ENCODE data around the gene CT47C1.
A peak's percentile ranks its signal among the peaks of the same experiment; 100 is the strongest.

CT47C1 gene

DNA sequence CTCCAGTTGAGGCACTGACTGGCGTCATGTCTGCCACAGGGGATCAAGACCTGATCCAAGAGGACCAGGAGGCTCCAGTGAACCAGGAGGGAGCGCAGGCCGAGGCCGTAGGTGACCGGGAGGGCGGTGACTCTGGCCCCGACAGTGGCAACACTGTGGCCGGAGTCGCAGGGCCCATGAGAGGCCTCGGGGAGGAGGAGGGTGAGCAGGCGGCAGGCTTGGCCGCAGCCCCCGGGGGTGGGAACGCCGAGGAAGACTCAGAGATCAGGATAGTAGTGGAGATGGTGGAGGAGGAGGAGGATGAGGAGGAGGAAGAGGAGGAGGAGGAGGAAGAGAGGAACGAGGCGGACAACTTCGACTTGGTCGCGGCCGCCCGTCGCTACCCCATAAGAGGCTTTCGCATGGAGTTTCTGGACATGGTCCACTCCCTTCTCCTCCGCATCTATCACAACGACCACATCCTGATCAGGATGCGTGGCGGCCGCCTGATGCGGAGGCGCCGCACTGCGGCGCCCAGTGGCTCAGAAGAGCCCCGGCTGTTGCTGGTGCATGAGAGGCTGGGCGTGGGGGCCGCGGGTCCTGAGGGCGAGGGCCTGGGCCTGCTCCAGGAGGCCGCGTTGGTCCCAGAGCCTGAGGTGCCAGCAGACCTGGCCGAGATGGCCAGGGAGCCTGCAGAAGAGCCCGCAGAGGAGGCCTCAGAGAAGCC, 560 bp downstream of the CT47C1 start:
- no peak for DNase-seq (ENCODE audit: low spot score)

DNA sequence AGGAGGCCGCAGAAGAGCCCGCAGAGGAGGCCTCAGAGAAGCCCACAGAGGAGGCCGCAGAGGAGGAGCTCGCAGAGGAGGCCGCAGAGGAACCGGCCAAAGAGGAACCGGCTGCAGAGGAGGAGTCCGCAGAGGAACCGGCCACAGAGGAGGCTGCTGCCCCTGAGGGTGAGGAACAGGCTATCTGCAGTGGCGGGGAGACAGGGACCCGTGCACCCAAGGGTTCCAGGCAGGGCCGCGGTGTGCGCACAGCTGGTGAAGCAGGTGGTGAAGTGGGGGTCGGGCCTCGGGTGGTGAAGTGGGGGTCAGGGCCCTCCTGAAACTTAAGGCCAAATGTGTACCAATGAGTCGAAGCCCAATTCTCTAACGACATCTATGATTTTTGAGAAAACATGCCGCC, 1.1 kb downstream of the CT47C1 start:
- DNase-seq (ENCODE audit: low spot score) = no peak

DNA sequence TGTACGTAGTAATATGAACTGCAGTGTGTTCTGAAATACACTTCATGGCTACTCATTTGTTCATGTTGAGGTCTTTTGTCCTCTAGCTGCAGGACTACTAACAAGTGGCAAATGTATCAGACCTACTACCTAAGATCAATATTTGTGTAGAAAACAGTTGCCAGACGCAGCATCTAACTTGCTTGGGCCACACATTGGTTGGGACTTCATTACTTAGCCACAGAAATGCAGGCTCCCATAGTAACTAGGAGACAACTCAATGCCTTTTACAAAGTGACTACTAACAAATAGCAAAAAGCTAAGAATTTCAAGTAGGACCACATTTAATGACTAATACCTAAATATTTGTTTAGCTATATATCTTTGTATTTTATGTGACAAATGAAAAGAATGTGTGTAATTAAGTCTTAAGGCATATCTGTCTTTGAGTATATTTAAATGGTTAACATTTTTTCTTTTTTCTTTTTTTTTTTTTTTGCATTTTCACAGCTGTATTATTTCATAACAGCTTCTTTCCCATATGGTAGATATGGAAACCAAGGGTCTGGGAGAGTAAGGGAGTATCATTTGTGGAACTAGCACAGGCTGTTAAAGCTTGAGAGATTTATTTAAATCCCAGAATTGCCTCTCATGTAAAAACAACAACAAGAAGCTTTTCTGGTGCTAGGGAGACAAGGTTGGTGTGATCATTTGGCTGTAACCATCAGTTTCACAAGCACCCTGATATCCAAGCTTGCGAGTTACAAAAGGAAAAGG, 2.7 kb downstream of the CT47C1 start:
- DNase-seq (ENCODE audit: low spot score) = no peak

DNA sequence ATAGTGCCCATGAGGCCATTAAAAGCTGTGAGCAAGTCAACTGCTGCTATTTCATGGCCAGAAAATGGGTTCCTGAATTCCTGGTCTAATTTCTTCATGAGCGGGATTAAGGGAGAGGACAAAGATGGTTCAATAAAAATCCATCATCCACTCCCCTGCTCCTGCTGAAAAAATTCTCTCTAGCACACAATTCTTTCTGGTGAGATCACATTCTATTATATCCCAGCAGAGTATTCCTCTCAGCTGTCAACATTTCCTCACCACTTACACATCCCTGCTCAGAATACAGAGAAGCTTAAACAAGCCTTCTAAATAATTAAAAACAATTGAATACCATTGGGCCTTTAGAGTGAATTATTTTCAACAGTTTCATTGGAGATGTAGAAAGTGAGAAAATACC, 9.5 kb downstream of the CT47C1 start:
- DNase-seq (ENCODE audit: low spot score) = no peak

DNA sequence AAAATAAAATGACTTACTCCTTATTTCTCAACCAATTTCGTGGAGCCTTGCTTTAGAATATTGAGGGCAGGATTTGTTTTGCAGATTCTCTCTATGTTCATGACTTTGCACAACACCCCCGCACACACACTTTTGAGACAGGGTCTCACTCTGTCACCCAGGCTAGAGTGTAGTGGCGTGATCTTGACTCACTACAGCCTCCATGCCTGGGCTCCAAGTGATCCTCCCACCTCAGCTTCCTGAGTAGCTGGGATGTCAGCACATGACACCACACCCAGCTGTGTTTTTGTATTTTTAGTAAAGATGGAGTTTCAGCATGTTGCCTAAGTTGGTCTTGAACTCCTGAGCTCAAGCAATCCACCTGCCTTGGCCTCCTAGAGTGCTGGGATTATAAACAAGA, 12.0 kb downstream of the CT47C1 start:
- no peak for DNase-seq (ENCODE audit: low spot score)

DNA sequence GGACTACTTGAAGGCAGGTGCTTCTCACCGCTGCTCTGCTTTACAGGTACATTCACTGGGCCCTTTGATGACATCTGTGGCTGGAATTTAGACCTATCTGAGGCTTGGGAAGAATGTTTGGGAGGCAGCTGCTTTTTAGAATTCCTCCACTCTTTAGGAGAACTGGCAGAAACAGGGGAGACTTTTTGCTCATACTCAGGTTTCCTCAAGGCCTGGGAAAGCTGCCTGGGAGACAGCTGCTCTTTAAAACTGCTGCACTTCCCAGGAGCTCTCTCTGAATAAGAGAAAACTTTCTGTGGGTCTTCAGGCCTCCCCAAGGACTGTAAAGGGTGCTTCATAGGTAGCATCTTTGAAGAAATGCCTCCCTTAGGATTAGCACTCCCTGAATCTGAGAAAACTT, 14.3 kb downstream of the CT47C1 start:
- DNase-seq (ENCODE audit: low spot score) = no peak

DNA sequence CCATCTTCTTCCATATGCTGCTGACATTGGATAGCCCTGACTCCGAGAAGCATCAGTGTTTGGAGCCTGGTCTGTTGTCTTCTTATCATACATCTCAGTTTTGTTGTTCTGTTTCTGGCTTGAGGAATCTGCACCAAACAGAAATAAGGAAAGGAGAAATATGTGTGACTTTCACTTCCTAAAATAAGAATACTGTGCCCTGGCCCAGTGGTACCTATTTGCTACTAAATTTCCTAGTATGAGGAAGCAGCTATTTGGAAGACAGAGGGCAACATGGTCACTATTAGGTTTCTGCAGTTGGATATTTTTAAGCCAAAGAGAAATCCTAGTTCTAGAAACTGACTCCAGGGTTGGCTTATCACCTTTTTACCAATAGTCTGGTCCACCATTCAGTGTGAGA, 16.8 kb downstream of the CT47C1 start:
- no peak for DNase-seq (ENCODE audit: low spot score)

DNA sequence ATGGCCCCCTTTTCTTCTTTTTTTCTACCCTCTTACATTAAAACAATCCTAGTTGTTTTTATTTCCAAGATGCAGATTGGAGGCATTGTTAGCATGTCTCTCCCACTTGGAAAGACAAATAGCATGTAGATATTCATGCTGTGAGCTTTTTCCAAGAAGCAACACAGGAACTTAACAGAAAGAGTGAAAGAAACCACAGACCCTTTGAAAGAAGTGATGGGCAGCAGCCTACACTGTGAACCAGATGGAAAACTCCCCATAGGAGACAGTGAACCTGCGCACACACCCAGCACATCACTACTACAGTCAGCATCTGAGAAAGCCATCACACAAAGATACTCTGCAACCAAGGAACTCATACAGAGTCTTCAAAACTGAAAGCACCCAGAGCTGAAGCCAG, 17.8 kb downstream of the CT47C1 start:
- DNase-seq (ENCODE audit: low spot score) = no peak

DNA sequence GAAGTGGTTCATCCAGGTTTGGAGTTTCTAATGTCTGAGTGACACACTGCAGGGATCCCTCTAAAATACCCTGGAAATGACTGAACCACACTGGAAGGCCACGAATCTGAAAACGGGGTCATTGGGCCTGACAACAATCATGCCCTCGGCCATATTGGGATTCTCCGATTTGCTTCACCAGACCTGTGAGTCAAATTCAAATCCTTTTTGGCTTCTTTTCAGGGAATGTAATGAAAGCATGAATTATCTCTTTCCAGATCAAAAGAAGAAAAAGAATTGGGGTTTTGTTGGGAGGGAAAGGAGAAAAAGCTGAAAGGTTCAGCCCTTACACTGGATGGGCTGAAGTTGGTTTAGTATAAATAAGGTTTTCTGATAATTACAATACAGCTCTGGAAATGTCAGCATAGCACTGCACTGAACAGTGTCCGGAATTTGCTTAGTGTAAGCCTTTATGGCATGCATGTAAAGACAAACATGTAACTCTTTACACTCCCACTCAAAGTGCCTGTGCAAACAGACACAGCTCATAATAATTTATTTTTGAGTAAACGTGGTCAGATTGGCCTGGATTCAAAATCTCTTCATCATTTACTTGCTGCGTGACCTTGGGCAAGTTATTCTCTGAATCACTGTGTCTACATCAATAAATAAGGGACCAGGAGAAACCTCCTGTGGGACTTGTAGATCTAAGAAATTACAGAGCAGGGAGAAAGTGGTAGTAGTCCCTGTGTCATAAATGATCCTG, 21.4 kb downstream of the CT47C1 start:
- no peak for DNase-seq (ENCODE audit: low spot score)

DNA sequence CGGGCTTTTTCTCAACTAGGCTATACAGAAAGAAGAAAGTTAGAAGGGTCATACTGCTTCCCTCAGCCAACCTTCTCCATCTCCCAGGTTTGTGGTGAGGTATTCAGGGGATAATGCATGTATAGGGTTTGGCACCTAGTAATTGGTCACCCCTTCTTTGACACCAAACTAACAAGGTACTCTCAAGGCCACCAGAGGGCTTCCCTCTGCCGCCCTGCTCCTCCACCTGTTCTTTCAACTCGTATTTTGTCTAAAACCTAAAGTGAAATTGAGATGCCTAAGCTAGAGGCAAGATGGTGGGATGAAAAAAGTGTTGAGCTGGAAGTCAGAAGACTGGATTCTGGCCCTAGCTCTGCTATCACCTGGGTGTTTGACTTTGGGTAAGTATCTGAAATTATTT, 22.0 kb downstream of the CT47C1 start:
- no peak for DNase-seq (ENCODE audit: low spot score)

DNA sequence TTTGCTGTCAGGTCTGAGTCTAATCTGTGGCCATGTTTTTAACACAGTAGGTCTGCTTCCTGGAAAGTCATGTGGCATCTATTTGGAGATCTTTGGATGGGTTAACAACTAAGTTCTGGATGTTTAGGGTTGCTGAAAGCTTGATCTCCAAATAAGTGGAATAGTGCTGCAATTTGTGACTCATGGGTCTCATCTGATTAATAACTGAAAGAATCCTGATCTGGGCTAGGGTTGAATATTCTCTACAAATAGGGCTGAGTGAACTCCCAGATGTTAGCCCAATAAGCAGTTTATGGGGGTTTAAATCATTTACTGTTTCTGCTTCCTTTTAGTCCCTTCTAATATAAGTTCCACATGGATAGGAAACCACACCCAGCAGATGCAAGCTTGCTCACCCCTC, 23.1 kb downstream of the CT47C1 start:
- DNase-seq (ENCODE audit: low spot score) = no peak

DNA sequence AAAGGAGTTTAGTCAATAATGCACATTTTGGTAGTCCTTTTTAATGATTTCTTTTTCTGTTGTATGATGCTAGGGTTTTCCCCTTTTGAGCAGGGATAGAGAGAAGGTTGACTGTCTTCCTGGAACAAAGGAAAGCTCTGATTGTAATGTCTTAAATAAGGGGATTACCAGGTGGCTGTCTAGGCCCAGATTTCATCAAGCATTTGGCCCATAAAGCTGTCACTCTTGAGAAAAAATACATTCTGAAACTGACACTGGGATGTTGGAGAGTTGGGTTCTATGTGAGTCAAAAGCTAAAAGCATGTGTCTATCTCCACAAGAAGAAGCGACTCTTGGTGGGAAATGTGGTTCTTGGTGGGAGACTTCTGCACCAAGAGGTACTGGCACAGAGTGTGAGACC, 28.4 kb downstream of the CT47C1 start:
- DNase-seq (ENCODE audit: low spot score) = no peak

DNA sequence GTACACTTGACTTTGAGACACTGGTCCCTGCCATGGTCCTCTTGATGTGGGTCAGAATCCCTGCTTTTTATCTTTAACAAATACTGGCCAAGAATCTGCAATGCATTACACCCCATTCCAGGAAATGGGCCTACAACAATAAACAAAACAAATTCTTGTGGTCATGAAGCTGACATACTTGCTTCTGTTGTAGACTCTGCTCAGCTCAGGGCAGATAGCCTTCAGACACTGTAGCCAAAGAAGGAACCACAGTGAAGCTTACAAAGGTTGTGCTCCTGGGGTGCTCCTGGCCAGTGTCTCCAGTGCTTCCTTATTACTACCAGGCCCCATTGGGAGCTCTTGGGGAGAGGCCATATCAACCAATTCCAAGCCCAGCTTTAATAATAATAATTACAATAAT, 33.0 kb downstream of the CT47C1 start:
- DNase-seq (ENCODE audit: low spot score) = no peak

DNA sequence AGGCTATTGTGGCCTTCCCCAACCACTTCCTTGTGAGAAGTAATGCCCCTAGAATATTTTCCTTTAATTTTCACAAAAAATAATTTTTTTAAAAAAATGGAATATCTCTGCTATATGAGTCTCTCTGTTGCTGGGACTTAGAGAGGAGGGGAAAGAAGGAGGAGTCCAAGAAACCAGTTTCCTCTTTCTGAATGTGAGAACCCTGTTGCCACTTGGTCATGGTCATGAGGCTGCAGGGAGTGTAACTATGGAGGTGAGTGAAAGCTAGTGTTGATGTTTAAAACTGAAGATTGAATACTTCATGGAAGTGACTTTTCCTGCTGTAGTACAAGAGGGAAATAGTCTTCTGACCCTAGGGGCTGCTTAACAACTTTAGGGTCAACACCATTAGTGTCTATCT, 34.4 kb downstream of the CT47C1 start:
- no peak for DNase-seq (ENCODE audit: low spot score)

DNA sequence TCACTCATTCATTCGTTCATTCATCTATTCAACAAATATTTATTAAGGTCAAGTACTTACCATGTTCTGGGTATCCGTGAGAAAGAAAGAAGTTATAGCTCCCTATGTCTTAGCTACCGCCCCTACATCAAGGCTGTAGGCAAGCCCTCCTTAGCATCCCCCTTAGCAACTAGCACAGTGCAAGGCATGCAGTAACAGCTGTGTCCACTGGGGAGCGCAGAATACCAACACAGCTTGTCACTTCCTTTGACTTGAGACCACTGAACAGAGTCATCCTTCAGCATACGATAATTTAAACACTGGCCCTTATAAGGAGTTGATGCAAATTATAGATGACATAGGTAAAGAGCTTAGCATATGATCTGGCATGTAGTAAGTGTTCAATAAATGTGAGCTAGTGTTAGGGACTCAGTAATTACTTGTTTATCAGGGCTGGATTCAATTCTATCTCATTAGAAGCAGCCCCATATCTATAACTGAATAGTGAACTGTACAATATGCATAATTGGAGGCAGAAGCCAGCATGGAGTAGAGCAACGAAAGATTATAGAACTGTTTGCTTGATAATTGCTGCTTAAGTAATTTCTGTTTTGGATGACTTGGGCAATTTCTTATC, 46.1 kb downstream of the CT47C1 start:
- DNase-seq (ENCODE audit: low spot score) = peak; percentile 27

DNA sequence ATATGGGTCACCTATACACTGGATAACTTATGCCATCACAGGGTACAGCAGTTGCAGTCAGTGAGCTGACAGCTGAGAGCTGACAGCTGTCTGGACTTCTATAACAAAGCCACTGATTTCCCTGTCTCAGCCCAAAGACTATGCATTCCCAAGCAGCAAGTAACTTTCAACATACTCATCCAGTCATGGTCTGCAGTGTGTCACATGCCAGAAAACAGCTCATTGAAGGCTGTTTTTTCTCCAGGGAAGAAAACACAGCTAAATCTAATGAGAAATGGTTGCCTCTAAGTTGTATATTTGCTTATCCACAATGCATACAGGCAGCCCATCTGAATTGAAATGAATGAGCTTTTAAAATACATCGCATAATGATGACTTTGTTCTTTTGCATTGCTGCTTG, 48.5 kb downstream of the CT47C1 start:
- DNase-seq (ENCODE audit: low spot score) = no peak

All from SK-N-DZ (cell line).